Left colon (tissue), 2 donors: ENCODE data around the gene ANKRD63. TPM values are rescaled to one million over a fixed set of nuclear protein-coding genes. Genes with fewer than 3 reads are reported as not detected.

Experiments used
- ATAC-seq: fragments of 200-7000 bp; cut with Tn5 transposase; one replicate; pipeline ENCODE4 v1.9.1; 2020; ENCODE audit warnings: mild to moderate bottlenecking, moderate library complexity
- DNase-seq, 2 donors: peaks; one replicate each; pipeline ENCODE4 v3.0.0-alpha.2; 2020
- intact Hi-C, 2 donors: fragments of 100-400 bp; cut with DNase I in 1 of 2; cut with micrococcal nuclease in 1 of 2; formaldehyde crosslinking; loops; one replicate each; pipeline versions ENCODE4 v1.11.2 to v1.14.0; 2022; cut with DNase I, micrococcal nuclease
- total RNA-seq, 2 donors: library from RNA; stranded (reverse); fragmentation: NEBNext Ultra II Directional; extraction: Animal tissue kit (Norgen Biotek cat#: 25700); gene quantifications; one replicate each; pipeline ENCODE4 v1.2.1, GENCODE V29; 2021
- donor health status: DM: no; HTN: no; CAD: no.
- donor health status: DM: yes; HTN: yes; CAD: no.

ANKRD63 gene
- total RNA-seq, 2 donors from 2014 or later: not detected

- no peak for DNase-seq
- intact Hi-C loops: loop anchor here in 1 of 2 donors (10.0 kb wide), 1 partner anchor 108 kb away; no protein-coding TSS in a partner anchor
- no peak for ATAC-seq
These were observed 34.1 kb upstream of the ANKRD63 start for GRCh38 chr15:40316931-40317330.

DNA sequence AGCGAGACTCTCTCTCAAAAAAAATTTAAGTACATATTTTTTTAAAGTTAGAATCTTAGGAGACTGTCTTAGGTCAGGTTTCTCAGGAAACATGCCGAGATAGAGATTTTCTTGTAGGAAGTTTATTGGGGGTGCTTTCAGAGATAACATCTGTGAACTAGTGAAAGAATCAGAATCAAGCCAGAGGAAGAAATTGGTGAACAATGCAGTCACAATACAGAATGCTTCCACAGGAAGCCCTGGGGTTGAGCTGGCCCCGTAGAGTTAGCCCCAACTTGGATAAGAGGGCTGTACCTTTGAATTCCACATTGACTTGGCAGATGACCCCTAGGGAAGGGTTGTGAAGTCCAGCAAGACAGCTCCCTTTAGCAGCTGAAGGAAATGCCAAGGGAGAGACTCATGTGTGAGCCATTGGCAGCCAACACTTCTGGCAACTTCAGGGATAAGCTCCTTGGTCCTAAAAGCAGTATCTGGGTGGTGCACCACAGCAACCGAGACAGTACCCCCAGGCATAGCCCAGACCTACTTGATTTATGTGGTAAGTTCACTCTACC is 31.9 kb upstream of the ANKRD63 start:
- intact Hi-C loops: loop anchor here in 1 of 2 donors (10.0 kb wide), 1 partner anchor 110 kb away; no protein-coding TSS in a partner anchor

GRCh38 chr15:40313531-40314398 is 30.9 kb upstream of the ANKRD63 start:
- ATAC-seq (peak; percentile 89), DNase-seq (peak; percentile 83 to 87)
- intact Hi-C loops: loop anchor here in 1 of 2 donors (10.0 kb wide), 1 partner anchor 111 kb away; no protein-coding TSS in a partner anchor

More for the DNA sequence above, 31.9 kb upstream of the ANKRD63 start:
- no peak for ATAC-seq
- no peak for DNase-seq

- DNase-seq (no peak), ATAC-seq (no peak)
- intact Hi-C loops: loop anchor here in 1 of 2 donors (10.0 kb wide), 1 partner anchor 112 kb away; no protein-coding TSS in a partner anchor
These were observed 29.7 kb upstream of the ANKRD63 start for GRCh38 chr15:40312370-40313158.

DNA sequence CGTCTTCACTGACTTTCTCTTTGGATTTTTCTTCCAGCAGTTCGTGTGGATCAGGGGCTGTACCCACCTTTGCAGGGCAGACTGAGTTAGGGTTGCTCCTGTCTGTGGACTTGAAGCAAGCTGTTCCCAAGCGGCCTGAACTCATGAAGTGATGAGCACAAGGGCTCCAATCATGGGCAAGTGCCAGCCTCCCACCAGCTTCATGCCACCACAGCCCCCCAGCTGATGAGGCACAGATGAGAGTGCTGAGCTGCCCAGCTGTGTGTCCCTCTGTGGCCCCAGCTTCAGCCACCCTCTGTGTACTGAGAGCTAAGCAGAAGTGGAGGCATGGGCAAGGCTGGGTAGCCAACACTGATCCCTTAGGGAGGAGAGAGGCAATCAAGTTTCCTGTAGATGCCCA is 28.1 kb upstream of the ANKRD63 start:
- ATAC-seq: no peak
- intact Hi-C loops: loop anchor here in 1 of 2 donors (10.0 kb wide), 1 partner anchor 114 kb away; no protein-coding TSS in a partner anchor
- DNase-seq: no peak

DNA sequence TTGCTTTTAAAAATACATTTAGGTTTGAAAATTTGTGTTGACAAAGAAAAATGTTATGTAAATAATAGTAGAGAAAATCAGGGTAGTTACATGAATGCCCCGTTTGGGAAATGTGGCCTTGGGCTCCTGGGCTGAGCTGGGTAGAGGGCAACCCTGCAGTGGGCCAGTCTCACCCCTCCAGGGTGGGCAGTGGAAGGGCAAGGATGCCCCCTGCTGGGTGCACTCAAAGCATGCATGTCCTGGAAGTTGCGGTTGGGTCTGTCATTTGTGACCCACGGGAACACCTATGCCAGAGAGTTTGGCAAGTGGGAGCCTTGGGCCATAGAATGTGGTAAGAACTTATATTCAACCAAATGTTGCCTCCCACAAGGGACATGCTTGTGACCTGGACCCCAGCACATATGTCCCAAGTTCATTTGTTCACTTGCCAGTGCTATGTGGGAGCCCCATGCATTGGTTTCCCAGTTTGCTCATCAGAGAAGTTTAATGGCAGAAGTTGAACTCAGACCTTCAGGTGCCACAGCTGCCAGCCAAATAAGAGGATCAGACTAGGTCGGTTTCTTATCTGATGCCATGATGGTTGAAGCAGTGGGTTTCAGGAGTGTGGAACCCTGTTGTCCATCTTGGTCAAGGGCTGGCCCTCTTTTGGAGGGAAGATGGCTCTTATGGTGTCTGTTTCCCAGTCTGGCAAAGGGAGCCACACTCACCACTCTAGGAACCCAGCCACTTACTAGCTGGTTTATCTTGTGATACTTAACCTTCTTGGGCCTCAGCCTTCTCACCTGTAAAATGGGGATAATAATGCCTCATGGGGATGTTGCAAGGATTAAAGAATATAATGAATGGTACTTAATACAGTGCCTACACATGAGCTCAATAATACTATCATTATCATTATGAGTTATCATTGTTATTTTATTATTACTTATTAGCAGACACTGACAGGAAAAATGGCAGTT is 27.4 kb upstream of the ANKRD63 start:
- DNase-seq (peak in 1 of 2 donors; percentile 64), ATAC-seq (peak; percentile 62)
- intact Hi-C loops: loop anchor here in 1 of 2 donors (10.0 kb wide), 1 partner anchor 115 kb away; no protein-coding TSS in a partner anchor

DNA sequence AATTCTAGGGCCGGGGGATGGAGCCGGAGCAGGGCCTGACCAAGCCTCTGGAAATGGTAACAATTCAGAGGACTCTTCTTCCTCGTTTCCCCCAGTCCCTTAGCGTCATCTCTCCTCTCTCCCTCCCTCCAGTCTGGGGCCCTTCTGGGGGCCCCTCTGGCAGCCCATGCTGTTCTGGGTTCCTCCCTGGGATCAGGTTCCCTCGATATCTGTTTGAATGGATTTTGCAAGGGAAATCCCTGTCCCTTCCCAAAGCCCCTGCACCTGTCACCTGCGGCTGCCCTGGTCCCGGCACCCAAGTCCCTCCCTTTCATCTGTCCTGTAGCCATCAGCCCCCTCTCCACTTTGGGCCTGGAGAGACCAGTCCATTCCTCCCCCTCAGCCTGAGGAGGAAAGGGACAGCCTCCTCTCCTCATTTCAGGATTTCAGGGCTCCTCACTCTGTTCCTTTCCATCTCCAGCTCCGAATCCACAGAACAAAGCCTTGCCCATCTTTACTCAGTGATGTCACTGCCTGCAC is 26.5 kb upstream of the ANKRD63 start:
- intact Hi-C loops: no loop called here
- no peak for ATAC-seq

DNA sequence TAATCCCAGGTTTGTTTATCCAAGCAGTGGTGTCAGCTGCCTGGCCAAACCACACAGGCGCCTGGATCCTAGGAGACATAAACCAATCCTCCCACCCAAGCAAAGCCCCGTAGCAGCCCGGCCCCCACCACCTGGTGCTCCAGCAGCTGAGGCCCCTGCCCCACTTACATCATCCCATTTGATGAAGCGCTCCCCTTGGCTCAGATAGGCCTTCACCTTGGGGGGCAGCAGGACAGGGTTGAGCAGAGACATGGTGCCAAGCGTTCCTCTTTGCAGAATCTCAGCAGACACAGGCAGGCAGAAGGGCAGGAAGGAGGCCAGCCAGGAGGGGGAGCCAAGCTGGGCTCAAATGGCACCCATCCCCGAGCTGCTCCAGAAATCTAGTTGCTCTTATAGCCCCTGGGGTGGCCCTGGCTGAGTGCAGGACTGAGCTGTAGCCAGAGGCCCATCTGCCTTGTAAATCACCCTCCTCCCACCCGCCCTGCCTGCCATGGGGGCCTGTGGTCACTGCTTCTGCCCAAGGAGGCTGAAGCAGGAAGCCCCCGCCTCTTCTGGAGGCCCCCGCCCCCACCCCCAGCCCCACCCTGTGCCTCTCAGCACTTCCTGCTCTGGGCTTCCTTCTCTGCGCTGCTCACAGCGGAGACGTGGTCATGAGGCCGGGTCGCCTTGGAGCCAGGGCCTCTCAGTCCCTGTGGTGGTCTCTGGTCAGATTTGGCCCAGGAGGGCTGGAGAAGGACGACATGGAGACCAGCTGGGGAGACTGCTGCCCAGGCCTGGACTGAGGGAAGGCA is 24.8 kb upstream of the ANKRD63 start, which contains the start of gene PLCB2:
Gene PLCB2 (minus strand): TSS at position 515 of the 791 bp plus-strand sequence. CDS start 263 bp downstream, at position 252.
- intact Hi-C loops: no loop called here
- DNase-seq: peak; percentile 55 to 62

More for the DNA sequence above, 26.5 kb upstream of the ANKRD63 start:
- no peak for DNase-seq

DNA sequence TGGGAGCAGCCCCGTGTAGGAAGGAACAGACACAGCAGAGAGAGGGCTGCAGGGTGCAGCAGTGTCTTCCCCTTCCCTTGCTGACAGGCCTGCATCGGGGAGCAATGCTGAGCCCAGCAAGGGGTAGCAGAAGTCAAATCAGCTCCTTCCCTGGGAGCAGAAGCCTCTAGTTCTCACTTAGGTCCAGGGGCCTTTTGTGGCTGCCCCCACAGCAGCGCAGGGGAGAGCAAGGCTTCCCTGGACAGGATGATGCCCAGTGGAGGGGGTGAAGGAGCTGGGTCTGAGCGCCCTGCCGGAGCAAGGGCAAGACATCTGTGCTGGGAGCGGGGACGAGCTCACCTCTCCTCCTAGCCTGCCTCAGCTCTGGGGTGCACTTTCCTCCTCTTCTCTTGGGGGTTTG is 24.0 kb upstream of the ANKRD63 start:
- no peak for ATAC-seq
- intact Hi-C loops: no loop called here
- DNase-seq: no peak

More for the DNA sequence above, 24.8 kb upstream of the ANKRD63 start, which contains the start of gene PLCB2:
- peak; percentile 42 for ATAC-seq

- no peak for ATAC-seq
- DNase-seq: no peak
- intact Hi-C loops: no loop called here
These were observed 23.5 kb upstream of the ANKRD63 start for GRCh38 chr15:40306371-40306770.

- intact Hi-C loops: no loop called here
- ATAC-seq: no peak
- no peak for DNase-seq
These were observed 22.4 kb upstream of the ANKRD63 start for GRCh38 chr15:40305281-40305680.

DNA sequence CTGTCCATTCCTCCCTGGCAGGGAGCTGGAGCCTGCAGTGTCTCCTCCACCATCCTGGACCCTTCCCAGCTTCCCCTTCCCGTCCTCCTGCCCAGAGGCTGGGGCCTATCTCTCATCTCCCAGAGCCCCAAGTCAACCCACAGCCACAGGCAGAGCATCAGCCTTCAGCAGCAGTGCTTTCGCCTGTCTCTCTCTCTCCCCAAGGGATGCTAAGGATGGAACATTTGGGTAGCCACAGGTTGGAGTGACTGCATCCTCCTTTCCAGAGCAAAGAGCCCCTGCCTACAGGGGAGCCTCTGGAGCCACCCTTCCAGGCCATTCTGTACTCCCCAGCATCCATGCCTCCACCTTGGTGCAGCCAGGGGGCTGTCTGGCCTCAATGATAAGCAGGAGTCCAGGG is 20.7 kb upstream of the ANKRD63 start:
- ATAC-seq: no peak
- intact Hi-C loops: no loop called here
- no peak for DNase-seq

DNA sequence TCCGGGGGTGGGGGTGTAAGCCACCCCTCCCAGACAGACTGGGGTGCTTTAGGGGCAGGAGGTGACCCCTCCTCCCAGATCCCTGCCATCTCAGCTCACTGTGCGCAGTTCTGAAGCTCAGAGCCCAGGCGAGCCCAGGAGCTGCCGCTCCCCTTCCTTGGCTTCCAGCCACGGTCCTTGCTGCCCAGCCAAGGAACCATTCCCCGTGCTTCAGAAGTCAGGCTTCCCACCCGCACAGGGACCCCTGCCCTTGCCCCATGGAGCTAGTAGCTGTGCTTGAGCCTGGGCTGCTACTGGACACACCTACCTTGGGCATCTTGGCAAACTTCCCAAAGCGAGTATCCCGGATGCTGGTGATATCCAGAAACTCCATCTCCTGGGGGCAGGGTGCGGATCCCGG is 20.1 kb upstream of the ANKRD63 start:
- intact Hi-C loops: no loop called here
- peak; percentile 27 for ATAC-seq
- DNase-seq: no peak

- ATAC-seq: no peak
- intact Hi-C loops: no loop called here
- no peak for DNase-seq
These were observed 19.5 kb upstream of the ANKRD63 start for GRCh38 chr15:40302288-40302886.

GRCh38 chr15:40301467-40302179 is 18.8 kb upstream of the ANKRD63 start:
- ATAC-seq (no peak), DNase-seq (no peak)
- intact Hi-C loops: no loop called here

DNA sequence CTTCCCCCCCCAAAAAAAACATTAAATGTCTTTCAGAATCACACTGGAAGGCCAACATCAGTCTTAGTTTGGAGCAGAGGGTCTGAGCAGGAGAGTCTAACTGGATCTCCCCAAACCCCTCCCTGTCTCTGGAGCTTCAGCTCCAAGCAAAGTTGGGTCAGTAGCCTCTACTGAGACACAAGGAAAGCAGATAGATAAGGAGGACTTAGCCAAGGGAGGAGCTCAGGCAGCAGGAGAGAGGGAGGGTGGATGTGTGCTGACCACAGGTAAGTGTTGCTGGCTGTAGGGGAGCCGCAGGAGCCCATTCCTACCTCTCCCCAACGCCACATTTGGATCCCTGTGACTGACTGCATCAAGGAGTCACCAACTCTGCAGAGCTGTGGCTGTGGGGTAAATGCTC is 17.9 kb upstream of the ANKRD63 start:
- DNase-seq (no peak), ATAC-seq (no peak)
- intact Hi-C loops: no loop called here
